Testis (tissue), 2 donors: ENCODE results near the gene DPP8.

Experiments
- CTCF ChIP-seq, 3 experiments: fragments of 450-650 bp in 2 of 3; fragments of 200-600 bp in 1 of 3; sonication (generic) in 1 of 3; IDR thresholded peaks; one replicate each; pipeline ENCODE4 v1.5.1; 2016 to 2019; ENCODE audit warnings: antibody characterized with exemption in 3 of 3, mild to moderate bottlenecking in 2 of 3, moderate library complexity in 1 of 3
- POLR2A ChIP-seq: fragments of 450-650 bp; IDR thresholded peaks from one replicate; pipeline ENCODE4 v1.6.1; 2017; ENCODE audit warnings: antibody characterized with exemption, mild to moderate bottlenecking, moderate library complexity

- TF ChIP-seq CTCF (IDR thresholded peaks at IDR 0.05) (no peak), POLR2A (no peak)
These were observed 108.4 kb downstream of the DPP8 start for GRCh38 chr15:65409036-65409631.
